ENCODE measurements around the gene KDM4C. TPM values are rescaled to one million over a fixed set of nuclear protein-coding genes. Genes with fewer than 3 reads are reported as not detected.

Gene KDM4C
- total and polyA plus RNA-seq, 2 donors (not counting 1 experiment from before 2014, with no cell fraction given): 49.7 to 141 TPM

DNA sequence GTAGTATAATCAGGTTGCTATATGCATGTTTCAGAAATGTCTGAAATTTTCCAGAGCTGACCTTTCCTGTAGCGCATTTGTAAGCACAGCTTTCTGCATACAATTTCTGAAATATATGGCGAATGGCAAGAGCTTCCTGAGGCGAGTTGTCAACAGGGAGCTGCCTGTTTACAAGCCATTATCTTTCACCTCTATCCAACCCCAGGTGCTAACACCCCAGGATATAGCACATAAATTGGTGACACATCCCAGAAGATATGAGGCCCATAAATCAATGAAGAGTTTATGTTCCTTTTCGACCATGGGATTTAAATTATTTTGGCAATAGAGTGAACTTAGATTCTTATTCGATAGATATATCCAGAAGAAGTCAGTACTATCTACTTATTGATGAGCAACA is 379.8 kb downstream of the KDM4C start:
- Mint-ChIP-seq H3K9me3 (ENCODE audit: insufficient read depth) (no peaks in the 10 kb centered on the region), H3K4me1 (no peaks in the 10 kb centered on the region), H3K27ac (no peak overlapping the region), H3K27me3 (no peaks in the 10 kb centered on the region), H3K4me3 (no peak overlapping the region)
- 98% methylated on average over 3 of the region's 5 CpGs for WGBS (ENCODE audit: insufficient coverage)
- Histone ChIP-seq H3K79me2 (ENCODE audit: control insufficient read depth, insufficient read depth, low read length) (no peaks in the 10 kb centered on the region), H3K27ac (ENCODE audit: low read length in 2 of 2) (no peak overlapping the region), H3K9me3 (ENCODE audit: control extremely low read depth in 1 of 3, control insufficient read depth in 2 of 3, insufficient read depth in 1 of 3, low read length in 2 of 3) (no peaks in the 10 kb centered on the region), H3K4me1 (ENCODE audit: control insufficient read depth in 2 of 2, insufficient read depth in 2 of 2, low read length in 2 of 2) (no peaks in the 10 kb centered on the region), H3K36me3 (replicated peaks in 1 of 2; ENCODE audit: control extremely low read depth in 1 of 2, control insufficient read depth in 1 of 2, extremely low read depth in 1 of 2, insufficient read depth in 2 of 2, low read length in 1 of 2) (peaks cover 2 to 47% of the 10 kb centered on the region in 2 experiments), H3K27me3 (replicated peaks in 1 of 4; ENCODE audit: control extremely low read depth in 1 of 4, control insufficient read depth in 3 of 4, insufficient read depth in 4 of 4, low read length in 3 of 4) (no peaks in the 10 kb centered on the region), H3K4me3 (ENCODE audit: control extremely low read depth in 1 of 5, extremely low read depth in 1 of 5, insufficient read depth in 1 of 5, low read depth in 2 of 5, low read length in 4 of 5) (no peak overlapping the region), H3K4me2 (replicated peaks; ENCODE audit: low read depth, low read length, poor library complexity, severe bottlenecking) (no peak overlapping the region), H3K9ac (ENCODE audit: low read length) (no peak overlapping the region), H2AFZ (ENCODE audit: insufficient read depth, low read depth, low read length, poor library complexity, severe bottlenecking) (no peak overlapping the region), H4K20me1 (ENCODE audit: control insufficient read depth, insufficient read depth, low read length, poor library complexity, severe bottlenecking) (no peaks in the 10 kb centered on the region)
- no peak for TF ChIP-seq EZH2 (IDR thresholded peaks at IDR 0.05; ENCODE audit: borderline replicate concordance, insufficient read depth, low read depth, low read length, poor library complexity, severe bottlenecking)
- TF ChIP-seq, protein P1, sequence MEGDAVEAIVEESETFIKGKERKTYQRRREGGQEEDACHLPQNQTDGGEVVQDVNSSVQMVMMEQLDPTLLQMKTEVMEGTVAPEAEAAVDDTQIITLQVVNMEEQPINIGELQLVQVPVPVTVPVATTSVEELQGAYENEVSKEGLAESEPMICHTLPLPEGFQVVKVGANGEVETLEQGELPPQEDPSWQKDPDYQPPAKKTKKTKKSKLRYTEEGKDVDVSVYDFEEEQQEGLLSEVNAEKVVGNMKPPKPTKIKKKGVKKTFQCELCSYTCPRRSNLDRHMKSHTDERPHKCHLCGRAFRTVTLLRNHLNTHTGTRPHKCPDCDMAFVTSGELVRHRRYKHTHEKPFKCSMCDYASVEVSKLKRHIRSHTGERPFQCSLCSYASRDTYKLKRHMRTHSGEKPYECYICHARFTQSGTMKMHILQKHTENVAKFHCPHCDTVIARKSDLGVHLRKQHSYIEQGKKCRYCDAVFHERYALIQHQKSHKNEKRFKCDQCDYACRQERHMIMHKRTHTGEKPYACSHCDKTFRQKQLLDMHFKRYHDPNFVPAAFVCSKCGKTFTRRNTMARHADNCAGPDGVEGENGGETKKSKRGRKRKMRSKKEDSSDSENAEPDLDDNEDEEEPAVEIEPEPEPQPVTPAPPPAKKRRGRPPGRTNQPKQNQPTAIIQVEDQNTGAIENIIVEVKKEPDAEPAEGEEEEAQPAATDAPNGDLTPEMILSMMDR (IDR thresholded peaks at IDR 0.05): no peak
- DNase-seq: no peak
- ChIA-PET POLR2A (no interaction called here), CTCF (no interaction called here)
- ATAC-seq (ENCODE audit: low read depth): no peak
- intact Hi-C loops (cut with micrococcal nuclease): no loop called here

- ATAC-seq (ENCODE audit: low read depth) (no peak), DNase-seq (no peak)
- CTCF ChIA-PET: no interaction called here
- POLR2A ChIA-PET: no interaction called here
- no peak overlapping the region for H3K27ac Mint-ChIP-seq
- intact Hi-C loops (cut with micrococcal nuclease): no loop called here
- H3K4me1 Mint-ChIP-seq: no peaks in the 10 kb centered on the region
- no peak overlapping the region for H3K4me3 ChIP-seq (ENCODE audit: control extremely low read depth in 1 of 5, extremely low read depth in 1 of 5, insufficient read depth in 1 of 5, low read depth in 2 of 5, low read length in 4 of 5)
- no peaks in the 10 kb centered on the region for H3K27me3 Mint-ChIP-seq
- H3K27me3 ChIP-seq (replicated peaks in 1 of 4; ENCODE audit: control extremely low read depth in 1 of 4, control insufficient read depth in 3 of 4, insufficient read depth in 4 of 4, low read length in 3 of 4): no peaks in the 10 kb centered on the region
- TF ChIP-seq, protein P1 (IDR thresholded peaks at IDR 0.05): no peak
- no peak for TF ChIP-seq EZH2 (IDR thresholded peaks at IDR 0.05; ENCODE audit: borderline replicate concordance, insufficient read depth, low read depth, low read length, poor library complexity, severe bottlenecking)
- 100% methylated on average over 2 of the region's 4 CpGs for WGBS (ENCODE audit: insufficient coverage)
- no peak overlapping the region for H3K4me3 Mint-ChIP-seq
- H2AFZ ChIP-seq (ENCODE audit: insufficient read depth, low read depth, low read length, poor library complexity, severe bottlenecking): no peak overlapping the region
- H4K20me1 ChIP-seq (ENCODE audit: control insufficient read depth, insufficient read depth, low read length, poor library complexity, severe bottlenecking): no peaks in the 10 kb centered on the region
- no peaks in the 10 kb centered on the region for H3K9me3 ChIP-seq (ENCODE audit: control extremely low read depth in 1 of 3, control insufficient read depth in 2 of 3, insufficient read depth in 1 of 3, low read length in 2 of 3)
- no peak overlapping the region for H3K9ac ChIP-seq (ENCODE audit: low read length)
- no peak overlapping the region for H3K4me2 ChIP-seq (replicated peaks; ENCODE audit: low read depth, low read length, poor library complexity, severe bottlenecking)
- peaks cover 2 to 47% of the 10 kb centered on the region in 2 experiments for H3K36me3 ChIP-seq (replicated peaks in 1 of 2; ENCODE audit: control extremely low read depth in 1 of 2, control insufficient read depth in 1 of 2, extremely low read depth in 1 of 2, insufficient read depth in 2 of 2, low read length in 1 of 2)
- no peak overlapping the region for H3K27ac ChIP-seq (ENCODE audit: low read length in 2 of 2)
- H3K79me2 ChIP-seq (ENCODE audit: control insufficient read depth, insufficient read depth, low read length): peaks cover 7% of the 10 kb centered on the region
- H3K4me1 ChIP-seq (ENCODE audit: control insufficient read depth in 2 of 2, insufficient read depth in 2 of 2, low read length in 2 of 2): no peaks in the 10 kb centered on the region
- no peaks in the 10 kb centered on the region for H3K9me3 Mint-ChIP-seq (ENCODE audit: insufficient read depth)
Measured at GRCh38 chr9:7139886-7140285, 382.1 kb downstream of the KDM4C start.
